Lower leg skin (tissue), 3 donors: ENCODE results near the gene PGP.

Experiments
- POLR2A ChIP-seq, 2 donors: fragments of 450-650 bp; IDR thresholded peaks; one replicate each; pipeline ENCODE4 v1.6.1; 2016 to 2017; ENCODE audit warnings: antibody characterized with exemption in 2 of 2, mild to moderate bottlenecking in 1 of 2, moderate library complexity in 1 of 2
- TF ChIP-seq, protein P1 (sequence below), 3 donors: fragments of 450-650 bp; IDR thresholded peaks; one replicate each; pipeline ENCODE4 v1.5.1; 2016; ENCODE audit warnings: antibody characterized with exemption in 3 of 3, mild to moderate bottlenecking in 3 of 3, moderate library complexity in 2 of 3

DNA sequence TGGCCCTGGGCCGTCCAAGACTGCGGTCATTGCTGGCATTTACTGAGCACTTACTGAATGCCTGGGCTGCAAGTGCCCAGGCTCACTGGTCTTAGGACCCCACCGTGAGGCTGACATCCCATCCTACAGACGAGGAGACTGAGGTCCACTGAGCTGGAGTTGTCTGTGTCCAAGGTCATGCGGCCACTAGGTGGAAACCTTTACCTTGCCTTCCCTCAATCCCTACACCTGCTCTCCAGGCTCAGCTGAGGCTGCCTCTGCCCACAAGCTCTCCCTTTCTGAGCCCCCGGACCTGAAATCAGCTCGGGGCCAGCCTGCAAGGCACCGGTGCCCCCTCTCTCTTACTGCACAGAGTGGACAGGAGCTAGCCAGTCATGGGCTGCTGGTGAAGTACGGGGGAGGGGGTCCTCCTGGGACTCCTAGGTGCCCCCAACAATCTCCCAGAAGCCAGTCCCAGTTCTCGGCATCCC, 19.8 kb downstream of the PGP start:
- TF ChIP-seq, protein P1, sequence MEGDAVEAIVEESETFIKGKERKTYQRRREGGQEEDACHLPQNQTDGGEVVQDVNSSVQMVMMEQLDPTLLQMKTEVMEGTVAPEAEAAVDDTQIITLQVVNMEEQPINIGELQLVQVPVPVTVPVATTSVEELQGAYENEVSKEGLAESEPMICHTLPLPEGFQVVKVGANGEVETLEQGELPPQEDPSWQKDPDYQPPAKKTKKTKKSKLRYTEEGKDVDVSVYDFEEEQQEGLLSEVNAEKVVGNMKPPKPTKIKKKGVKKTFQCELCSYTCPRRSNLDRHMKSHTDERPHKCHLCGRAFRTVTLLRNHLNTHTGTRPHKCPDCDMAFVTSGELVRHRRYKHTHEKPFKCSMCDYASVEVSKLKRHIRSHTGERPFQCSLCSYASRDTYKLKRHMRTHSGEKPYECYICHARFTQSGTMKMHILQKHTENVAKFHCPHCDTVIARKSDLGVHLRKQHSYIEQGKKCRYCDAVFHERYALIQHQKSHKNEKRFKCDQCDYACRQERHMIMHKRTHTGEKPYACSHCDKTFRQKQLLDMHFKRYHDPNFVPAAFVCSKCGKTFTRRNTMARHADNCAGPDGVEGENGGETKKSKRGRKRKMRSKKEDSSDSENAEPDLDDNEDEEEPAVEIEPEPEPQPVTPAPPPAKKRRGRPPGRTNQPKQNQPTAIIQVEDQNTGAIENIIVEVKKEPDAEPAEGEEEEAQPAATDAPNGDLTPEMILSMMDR (IDR thresholded peaks at IDR 0.05) = no peak
- TF ChIP-seq POLR2A (IDR thresholded peaks at IDR 0.05) = no peak
